ENCODE results near the gene BRD9.
"Not testable (repeated sequence)": the region's sequence is repeated elsewhere in the genome, so short reads cannot be mapped to it uniquely, and the experiment has no call there.

Gene BRD9

DNA sequence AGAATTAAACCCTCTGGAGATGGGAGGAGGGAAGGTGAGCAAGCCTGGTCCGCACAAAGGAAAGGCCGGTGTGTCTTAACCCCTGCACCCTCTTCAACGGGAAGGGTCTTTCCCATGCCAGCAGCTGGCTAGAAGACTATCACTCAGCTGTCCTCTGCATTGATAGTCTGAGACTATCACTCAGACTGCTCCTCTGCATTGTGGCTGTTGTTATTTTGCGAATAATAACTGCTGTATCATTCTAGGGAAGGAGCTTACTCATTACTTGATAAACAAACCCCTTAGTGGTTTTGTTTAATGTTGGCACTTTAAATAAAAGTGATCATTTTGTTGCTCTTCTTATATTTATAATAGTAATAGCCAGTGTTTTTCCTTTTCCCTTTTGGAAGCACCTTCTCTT, 8.2 kb upstream of the BRD9 start:
- DNase-seq, result no peak

DNA sequence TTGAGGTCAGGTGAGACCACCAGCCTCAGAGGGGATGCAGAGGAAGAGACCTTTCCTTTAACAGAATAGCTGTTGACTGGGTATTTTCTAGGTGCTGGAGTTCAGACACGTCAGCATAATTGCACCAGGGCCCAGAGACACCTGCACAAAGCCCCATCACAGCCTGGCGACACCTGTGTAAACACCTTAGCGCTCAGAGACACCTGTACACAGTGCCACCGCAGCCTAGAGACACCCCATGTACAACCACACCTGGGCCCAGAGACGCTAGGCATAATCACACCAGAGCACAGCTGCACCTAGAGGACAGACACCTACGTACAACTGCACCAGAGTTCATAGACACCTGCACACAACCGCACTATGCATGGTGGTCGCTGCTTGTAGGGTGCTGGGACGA, 1.1 kb upstream of the BRD9 start:
- no peak for DNase-seq

GRCh38 chr5:893137-893506, 521 bp upstream of the BRD9 start:
- DNase-seq, result no peak

DNA sequence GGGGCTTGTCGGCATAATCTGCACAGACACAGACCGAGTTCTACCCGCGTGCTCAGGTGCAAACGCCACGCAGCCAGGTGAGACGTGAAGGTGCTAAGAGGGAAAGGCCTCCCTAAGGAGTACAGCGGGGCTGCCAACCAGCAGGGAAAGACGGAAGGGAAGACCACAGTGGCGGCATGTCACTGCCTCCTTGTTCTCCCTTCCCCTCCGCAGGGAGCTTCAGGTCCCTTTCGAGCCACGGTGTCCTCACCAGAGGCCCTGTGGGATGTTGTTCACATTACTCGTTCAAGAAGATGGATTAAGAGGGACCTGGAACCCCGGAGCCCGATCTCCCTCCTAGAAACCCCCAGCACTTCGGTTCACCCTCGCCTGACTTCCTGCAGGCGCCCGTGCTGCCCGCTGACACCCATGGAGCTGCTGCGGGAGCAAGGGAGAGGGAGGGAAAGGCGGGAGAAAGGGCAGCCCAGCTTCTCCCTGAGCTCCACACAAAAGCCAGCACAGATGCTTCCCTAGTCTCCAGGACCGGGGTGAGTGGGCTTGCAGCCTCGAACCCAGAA, 686 bp downstream of the BRD9 start:
- no peak for DNase-seq

GRCh38 chr5:891117-891836, 1.3 kb downstream of the BRD9 start:
- DNase-seq, result no peak

GRCh38 chr5:889075-889710, 3.4 kb downstream of the BRD9 start:
- DNase-seq, result no peak

- no peak for DNase-seq
Measured at GRCh38 chr5:888638-889035, 4.0 kb downstream of the BRD9 start.

- DNase-seq, result no peak
Measured at GRCh38 chr5:887947-888637, 4.5 kb downstream of the BRD9 start.

DNA sequence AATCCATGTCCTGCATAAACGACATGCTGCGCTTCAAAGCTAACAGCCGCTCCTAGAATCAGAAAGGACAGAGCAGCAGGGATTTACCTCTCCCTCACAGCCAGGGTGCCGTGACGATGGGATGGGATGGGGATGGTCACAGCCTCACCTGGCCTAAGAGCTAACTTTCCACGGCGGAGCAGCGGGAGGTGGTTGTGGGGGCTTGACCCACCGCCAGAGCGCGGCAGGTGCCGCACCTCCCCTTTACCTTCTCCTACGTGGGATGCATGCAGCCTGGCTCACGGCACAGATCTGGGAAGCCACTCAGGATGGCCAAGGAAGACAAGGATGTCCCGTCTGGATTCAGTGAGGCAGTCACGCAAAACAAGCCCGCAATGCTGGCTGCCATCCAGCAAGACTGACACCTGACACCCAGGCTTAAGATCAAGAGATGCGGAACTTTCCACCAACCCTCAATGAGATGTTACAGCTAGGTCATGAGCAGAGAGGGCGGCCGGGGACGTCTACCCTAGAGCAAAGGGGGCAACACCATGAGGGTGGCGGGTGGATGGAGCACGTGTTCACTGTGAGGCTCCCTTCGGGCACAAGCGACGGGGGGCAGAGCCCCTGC, 5.8 kb downstream of the BRD9 start:
- DNase-seq, result no peak

DNA sequence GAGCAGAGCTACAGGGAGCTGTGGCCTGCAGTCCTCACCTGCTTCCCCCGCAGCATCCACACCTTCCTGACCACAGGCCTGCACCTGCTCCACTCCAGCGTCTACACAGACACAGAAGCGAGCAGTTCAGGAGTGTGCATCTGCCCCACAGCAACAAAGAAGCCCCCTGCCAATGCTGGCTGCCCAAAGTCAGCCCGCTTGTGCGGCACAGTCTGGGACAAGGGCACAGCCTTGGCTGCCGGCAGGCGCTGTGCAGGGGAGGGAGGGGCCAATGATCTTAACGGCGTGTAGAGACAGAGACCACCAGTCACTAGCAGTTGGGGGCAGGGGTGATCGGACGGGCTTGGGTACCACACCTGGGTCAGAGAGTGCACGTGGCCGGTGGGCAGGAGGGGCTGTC, 6.6 kb downstream of the BRD9 start:
- no peak for DNase-seq

GRCh38 chr5:885529-885928, 7.1 kb downstream of the BRD9 start:
- no peak for DNase-seq

DNA sequence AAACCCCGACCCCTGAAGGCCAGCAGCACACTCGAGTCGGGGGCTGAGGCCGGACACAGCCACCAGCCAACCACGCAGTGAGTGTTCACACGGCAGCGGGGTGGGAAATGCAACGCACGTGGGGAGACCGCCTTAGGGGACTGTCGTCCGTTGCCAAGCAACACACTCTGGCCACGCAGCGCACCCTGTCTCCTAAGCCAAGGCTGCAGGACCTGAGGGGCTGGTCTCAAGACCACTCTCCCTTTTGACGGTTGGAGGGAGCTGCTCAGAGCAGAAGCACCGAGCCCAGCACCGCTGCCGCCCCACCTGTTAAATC, 7.5 kb downstream of the BRD9 start:
- DNase-seq, result no peak

DNA sequence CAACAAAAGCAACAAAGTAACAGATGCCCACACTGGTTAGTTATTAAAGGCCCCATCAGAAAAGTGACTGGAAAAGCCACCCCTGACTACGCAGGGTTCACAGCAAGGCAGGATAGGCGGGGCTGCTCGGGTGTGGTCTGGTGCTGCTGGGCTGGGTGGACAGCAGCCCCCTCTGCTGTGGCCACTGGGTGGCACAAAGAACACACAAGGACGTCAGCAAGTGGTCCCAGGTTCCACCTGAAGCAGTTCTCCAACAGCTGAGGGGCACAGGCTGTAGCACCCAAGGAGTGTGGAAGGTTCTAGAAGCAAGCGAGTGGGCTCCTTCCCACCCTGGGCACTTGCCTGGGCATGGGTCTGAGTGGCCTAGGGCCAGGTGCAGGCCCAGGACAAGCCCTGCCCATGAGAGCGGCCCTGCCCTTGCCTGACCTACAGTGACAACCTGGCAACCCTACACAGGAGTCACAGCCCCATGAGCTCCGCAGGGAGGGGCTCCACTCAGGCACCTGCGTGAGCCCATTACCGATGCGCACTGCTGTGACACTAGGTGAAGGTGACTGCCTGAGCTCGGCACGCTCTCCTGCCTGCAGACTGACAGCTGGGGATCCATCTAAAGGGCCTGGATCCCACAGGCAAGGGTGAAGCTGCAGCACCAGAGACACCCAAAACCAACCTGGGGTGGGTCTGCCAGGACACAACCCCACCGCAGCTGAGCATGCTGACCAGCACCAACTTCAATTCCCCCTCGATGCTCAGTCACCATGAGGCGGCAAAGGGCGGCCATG, 8.1 kb downstream of the BRD9 start:
- DNase-seq, result no peak

- no peak for DNase-seq
Measured at GRCh38 chr5:883475-884181, 9.0 kb downstream of the BRD9 start.

- no peak for DNase-seq
Measured at GRCh38 chr5:882253-883183, 10.1 kb downstream of the BRD9 start.

GRCh38 chr5:881551-881935, 11.1 kb downstream of the BRD9 start:
- no peak for DNase-seq

DNA sequence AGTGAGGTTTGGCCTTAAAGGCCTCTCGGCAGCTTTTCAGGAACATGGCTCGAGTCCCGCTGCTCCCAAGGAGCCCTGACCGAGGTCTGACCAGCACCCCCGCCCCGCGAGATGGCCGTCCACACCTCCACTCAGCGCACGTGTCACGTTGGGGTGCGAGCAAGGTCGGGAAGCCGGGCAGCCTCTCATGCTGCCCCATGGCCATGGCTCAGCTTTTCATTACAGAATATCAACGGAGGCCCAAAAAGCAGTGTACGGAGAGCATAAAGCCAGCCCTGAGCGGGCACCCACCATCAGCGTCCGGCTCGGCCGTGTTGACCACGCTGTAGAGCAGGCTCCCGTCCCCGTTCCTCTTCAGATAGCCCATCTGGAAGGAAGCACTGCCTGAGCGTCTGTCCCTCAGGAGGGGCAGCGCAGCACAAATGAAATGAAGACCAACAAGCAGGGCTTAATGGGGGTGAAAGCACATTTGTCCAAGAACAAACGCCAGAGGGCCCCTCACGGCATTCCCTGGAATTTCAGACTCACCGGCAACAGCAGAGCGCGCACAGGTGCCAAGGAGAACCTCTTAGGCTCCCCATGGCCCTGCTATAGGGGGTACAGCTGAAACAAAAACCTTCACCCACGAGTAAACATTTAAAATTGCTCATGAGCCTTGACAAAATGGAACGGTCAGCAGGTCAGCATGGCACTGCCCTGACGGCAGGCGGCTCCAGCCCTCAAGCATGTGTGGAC, 11.6 kb downstream of the BRD9 start:
- DNase-seq, result no peak

GRCh38 chr5:878677-879076, 13.9 kb downstream of the BRD9 start:
- DNase-seq, result not testable (repeated sequence)

- no peak for DNase-seq
Measured at GRCh38 chr5:878125-878524, 14.5 kb downstream of the BRD9 start.
